Hepatocyte (in vitro differentiated cells): Measurements from ENCODE around the gene INTU. TPM values are rescaled to one million over a fixed set of nuclear protein-coding genes. Genes with fewer than 3 reads are reported as not detected.

ENCODE experiments used
- DNase-seq: peaks from one replicate; pipeline ENCODE4 v3.0.0-alpha.2; 2016; ENCODE audit warnings: low spot score
- H2AFZ ChIP-seq: fragments of 200-600 bp; sonication (generic); 2 replicates; pipeline ENCODE4 v1.6.0; 2016; ENCODE audit warnings: antibody characterized with exemption, mild to moderate bottlenecking
- H3K27ac ChIP-seq: fragments of 200-600 bp; sonication (generic); 2 replicates; pipeline ENCODE4 v1.5.1; 2016; ENCODE audit warnings: mild to moderate bottlenecking
- H3K27me3 ChIP-seq: fragments of 200-600 bp; sonication (generic); 2 replicates; pipeline ENCODE4 v1.6.1; 2016
- H3K36me3 ChIP-seq: fragments of 200-600 bp; sonication (generic); replicated peaks from 2 replicates; pipeline ENCODE4 v1.5.1; 2016; ENCODE audit warnings: low read depth; ENCODE audit not compliant: insufficient read depth
- H3K4me1 ChIP-seq: fragments of 200-600 bp; sonication (generic); 2 replicates; pipeline ENCODE4 v1.5.1; 2016; ENCODE audit warnings: mild to moderate bottlenecking, moderate library complexity; ENCODE audit not compliant: insufficient read depth
- H3K4me2 ChIP-seq: fragments of 200-600 bp; sonication (generic); 2 replicates; pipeline ENCODE4 v1.6.0; 2016
- H3K4me3 ChIP-seq: fragments of 200-600 bp; sonication (generic); 2 replicates; pipeline ENCODE4 v1.5.1; 2016; ENCODE audit warnings: mild to moderate bottlenecking
- H3K79me2 ChIP-seq: fragments of 200-600 bp; sonication (generic); 2 replicates; pipeline ENCODE4 v1.6.0; 2017; ENCODE audit warnings: mild to moderate bottlenecking
- H3K9me2 ChIP-seq: fragments of 200-600 bp; sonication (generic); replicated peaks from 2 replicates; pipeline ENCODE4 v1.6.0; 2017; ENCODE audit warnings: mild to moderate bottlenecking; ENCODE audit not compliant: insufficient read depth
- H3K9me3 ChIP-seq: fragments of 200-600 bp; sonication (generic); 2 replicates; pipeline ENCODE4 v1.5.1; 2016; ENCODE audit warnings: low read depth, mild to moderate bottlenecking
- H4K20me1 ChIP-seq: fragments of 200-600 bp; sonication (generic); 2 replicates; pipeline ENCODE4 v1.6.0; 2016; ENCODE audit warnings: mild to moderate bottlenecking; ENCODE audit not compliant: insufficient read depth, poor library complexity, severe bottlenecking
- EZH2 ChIP-seq: fragments of 200-600 bp; sonication (generic); IDR thresholded peaks from 2 replicates; pipeline ENCODE4 v1.6.1; 2016; ENCODE audit warnings: antibody characterized with exemption, mild to moderate bottlenecking, borderline replicate concordance
- EZH2phosphoT487 ChIP-seq: fragments of 200-600 bp; sonication (generic); IDR thresholded peaks from one replicate; pipeline ENCODE4 v1.6.1; 2018; ENCODE audit warnings: antibody characterized with exemption, mild to moderate bottlenecking, low read depth, moderate library complexity; ENCODE audit not compliant: unreplicated experiment, severe bottlenecking
- WGBS: methylation state at CpG from one replicate; pipeline ENCODE4 v1.1.6; 2016; ENCODE audit warnings: low lambda C conversion rate; ENCODE audit errors: missing lambda C conversion rate; 5-methylcytosine and 5-hydroxymethylcytosine counted together
- polyA plus RNA-seq: library from polyadenylated mRNA; unstranded; fragments of >200 nt; fragmentation: Nextera tagmentation; extraction: Ambion mirVana; gene quantifications from 2 replicates; pipeline ENCODE4 v1.2.1, GENCODE V29; 2016
- total RNA-seq: library from RNA; depleted of rRNA; stranded (reverse); fragments of >200 nt; gene quantifications from 2 replicates; pipeline ENCODE4 v1.2.3, GENCODE V29; 2014
- TF ChIP-seq, protein P1 (sequence below): fragments of 200-600 bp; sonication (generic); IDR thresholded peaks from 2 replicates; pipeline ENCODE4 v1.5.1; 2016; ENCODE audit warnings: antibody characterized with exemption, mild to moderate bottlenecking; ENCODE audit not compliant: poor library complexity

INTU gene
- total and polyA plus RNA-seq, 2 experiments from 2014 or later, result 2.3 to 9.2 TPM

DNA sequence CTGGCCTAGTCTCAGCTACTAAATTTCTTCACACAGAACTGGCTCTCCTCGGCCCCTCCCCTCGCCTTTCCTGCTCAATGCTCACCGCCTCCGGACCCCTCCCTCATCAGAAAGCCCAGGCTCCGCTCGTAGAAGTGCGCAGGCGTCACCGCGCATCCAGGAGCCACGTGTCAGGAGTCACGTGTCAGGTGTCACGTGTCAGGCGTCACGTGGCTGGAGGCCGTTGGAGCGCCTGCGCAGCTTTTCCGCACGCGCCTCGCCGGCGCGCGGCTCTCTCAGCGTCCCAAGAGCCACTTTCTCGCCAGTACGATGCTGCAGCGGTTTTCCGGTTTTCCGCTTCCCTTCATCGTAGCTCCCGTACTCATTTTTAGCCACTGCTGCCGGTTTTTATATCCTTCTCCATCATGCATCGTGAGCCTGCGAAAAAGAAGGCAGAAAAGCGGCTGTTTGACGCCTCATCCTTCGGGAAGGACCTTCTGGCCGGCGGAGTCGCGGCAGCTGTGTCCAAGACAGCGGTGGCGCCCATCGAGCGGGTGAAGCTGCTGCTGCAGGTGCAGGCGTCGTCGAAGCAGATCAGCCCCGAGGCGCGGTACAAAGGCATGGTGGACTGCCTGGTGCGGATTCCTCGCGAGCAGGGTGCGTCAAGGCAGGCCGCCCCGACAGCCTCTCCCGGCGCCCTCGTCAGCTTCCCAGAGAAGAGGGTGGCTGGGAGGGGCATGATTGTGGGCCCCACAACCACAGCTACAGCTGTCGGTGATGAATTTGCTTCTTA lies 97.6 kb downstream of the INTU start, which contains the start of gene SLC25A31:
Gene SLC25A31 (plus strand): TSS at position 259 of the 772 bp plus-strand sequence. CDS start 146 bp downstream, at position 405.
- H3K27me3 ChIP-seq, result no peaks in the 10 kb centered on the region
- no peaks in the 10 kb centered on the region for H3K9me3 ChIP-seq
- WGBS, result 97% methylated on average over 64 of the region's 64 CpGs
- no peaks in the 10 kb centered on the region for H4K20me1 ChIP-seq
- no peak within 1 kb of the TSS for H2AFZ ChIP-seq
- H3K36me3 ChIP-seq, result no peaks in the 10 kb centered on the region
- no peaks in the 10 kb centered on the region for H3K9me2 ChIP-seq
- H3K4me2 ChIP-seq, result no peak within 1 kb of the TSS
- no peak within 1 kb of the TSS for H3K4me3 ChIP-seq
- H3K4me1 ChIP-seq, result no peaks in the 10 kb centered on the region
- TF ChIP-seq EZH2phosphoT487 (no peak), EZH2 (no peak)
- TF ChIP-seq, protein P1, sequence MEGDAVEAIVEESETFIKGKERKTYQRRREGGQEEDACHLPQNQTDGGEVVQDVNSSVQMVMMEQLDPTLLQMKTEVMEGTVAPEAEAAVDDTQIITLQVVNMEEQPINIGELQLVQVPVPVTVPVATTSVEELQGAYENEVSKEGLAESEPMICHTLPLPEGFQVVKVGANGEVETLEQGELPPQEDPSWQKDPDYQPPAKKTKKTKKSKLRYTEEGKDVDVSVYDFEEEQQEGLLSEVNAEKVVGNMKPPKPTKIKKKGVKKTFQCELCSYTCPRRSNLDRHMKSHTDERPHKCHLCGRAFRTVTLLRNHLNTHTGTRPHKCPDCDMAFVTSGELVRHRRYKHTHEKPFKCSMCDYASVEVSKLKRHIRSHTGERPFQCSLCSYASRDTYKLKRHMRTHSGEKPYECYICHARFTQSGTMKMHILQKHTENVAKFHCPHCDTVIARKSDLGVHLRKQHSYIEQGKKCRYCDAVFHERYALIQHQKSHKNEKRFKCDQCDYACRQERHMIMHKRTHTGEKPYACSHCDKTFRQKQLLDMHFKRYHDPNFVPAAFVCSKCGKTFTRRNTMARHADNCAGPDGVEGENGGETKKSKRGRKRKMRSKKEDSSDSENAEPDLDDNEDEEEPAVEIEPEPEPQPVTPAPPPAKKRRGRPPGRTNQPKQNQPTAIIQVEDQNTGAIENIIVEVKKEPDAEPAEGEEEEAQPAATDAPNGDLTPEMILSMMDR, result no peak
- no peak within 1 kb of the TSS for H3K27ac ChIP-seq
- DNase-seq, result no peak
- H3K79me2 ChIP-seq, result no peaks in the 10 kb centered on the region

DNA sequence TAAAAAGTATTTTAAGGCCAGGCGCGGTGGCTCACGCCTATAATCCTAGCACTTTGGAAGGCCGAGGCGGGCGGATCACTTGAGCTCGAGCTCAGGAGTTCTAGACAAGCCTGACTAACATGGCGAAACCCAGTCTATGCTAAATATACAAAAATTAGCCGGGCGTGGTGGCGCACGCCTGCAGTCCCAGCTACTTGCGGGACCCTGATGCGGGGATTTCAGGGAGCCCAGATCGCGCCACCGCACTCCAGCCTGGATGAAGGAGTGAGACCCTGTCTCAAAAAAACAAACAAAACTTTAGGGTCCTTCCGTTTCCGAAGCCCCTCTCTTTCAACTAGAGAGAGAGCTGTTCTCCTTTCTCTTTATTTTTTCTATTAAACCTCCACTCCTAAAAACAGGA lies 98.6 kb downstream of the INTU start:
- Histone ChIP-seq H4K20me1 (no peaks in the 10 kb centered on the region), H2AFZ (no peak overlapping the region), H3K4me1 (no peaks in the 10 kb centered on the region), H3K4me2 (no peak overlapping the region), H3K27me3 (no peaks in the 10 kb centered on the region), H3K36me3 (no peaks in the 10 kb centered on the region), H3K9me2 (no peaks in the 10 kb centered on the region), H3K27ac (no peak overlapping the region), H3K79me2 (no peaks in the 10 kb centered on the region), H3K9me3 (no peaks in the 10 kb centered on the region), H3K4me3 (no peak overlapping the region)
- DNase-seq, result no peak
- WGBS, result 97% methylated on average over 19 of the region's 19 CpGs
- TF ChIP-seq EZH2phosphoT487, result no peak

DNA sequence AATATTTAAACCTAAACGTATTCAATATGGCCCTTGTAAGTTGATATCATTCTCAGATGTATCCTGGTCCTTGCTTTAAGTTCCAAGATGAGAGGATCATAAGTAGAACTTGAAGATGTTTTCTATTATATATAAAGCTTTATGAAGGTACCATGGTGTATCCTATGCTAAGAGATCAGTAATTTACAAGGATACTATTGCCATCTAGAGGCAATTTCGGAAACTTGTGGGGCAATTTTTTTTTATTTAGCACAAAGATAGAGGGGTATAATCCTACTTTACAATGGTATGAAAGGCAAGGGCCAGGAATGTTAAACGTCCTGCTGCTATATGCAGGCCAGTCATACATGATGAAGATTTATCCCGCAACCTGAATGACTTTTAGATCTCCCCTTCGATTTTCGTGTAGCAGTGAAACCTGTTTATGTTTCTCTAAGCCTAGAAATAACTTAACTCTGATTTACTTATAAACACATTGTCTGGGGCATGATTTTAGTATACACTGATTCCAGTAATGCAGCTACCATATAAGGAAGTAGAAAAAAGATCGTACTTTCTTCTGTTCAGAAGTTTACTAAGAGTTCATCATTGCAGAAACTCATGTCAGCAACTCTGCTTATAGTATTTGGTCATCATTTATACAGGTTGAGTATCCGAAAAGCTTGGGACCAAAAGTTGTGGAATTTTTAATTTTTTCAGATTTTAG lies 100.0 kb downstream of the INTU start:
- no peaks in the 10 kb centered on the region for H3K9me3 ChIP-seq
- no peaks in the 10 kb centered on the region for H3K9me2 ChIP-seq
- H3K4me1 ChIP-seq, result no peaks in the 10 kb centered on the region
- no peak overlapping the region for H3K27ac ChIP-seq
- TF ChIP-seq, protein P1, result peak; percentile 67
- no peak for TF ChIP-seq EZH2
- peak; percentile 32 for DNase-seq
- no peaks in the 10 kb centered on the region for H3K27me3 ChIP-seq
- no peaks in the 10 kb centered on the region for H4K20me1 ChIP-seq
- no peaks in the 10 kb centered on the region for H3K79me2 ChIP-seq
- no peak overlapping the region for H3K4me2 ChIP-seq
- H3K36me3 ChIP-seq, result no peaks in the 10 kb centered on the region
- WGBS, result 22% methylated on average over 8 of the region's 8 CpGs
- H3K4me3 ChIP-seq, result no peak overlapping the region
- no peak overlapping the region for H2AFZ ChIP-seq

DNA sequence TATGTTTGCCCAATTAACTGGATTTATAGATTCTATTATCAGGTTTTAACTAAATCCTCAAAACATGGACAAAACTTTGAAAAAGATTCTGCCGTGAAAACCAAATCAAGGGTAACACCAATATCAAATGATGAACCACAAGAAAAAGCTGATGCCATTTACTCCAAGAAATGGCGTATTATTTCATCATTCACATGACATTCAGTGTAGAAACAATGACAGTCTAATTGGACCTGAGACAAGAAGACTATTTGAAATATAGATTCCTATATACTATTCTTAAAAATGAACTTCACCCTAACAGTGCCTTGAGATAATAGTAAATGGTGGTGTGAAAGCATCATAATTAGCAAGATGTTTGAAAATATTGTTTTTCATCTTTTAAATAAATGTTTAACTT lies 102.2 kb downstream of the INTU start:
- TF ChIP-seq, protein P1, result no peak
- TF ChIP-seq EZH2phosphoT487, result no peak
- no peak for TF ChIP-seq EZH2
- H4K20me1 ChIP-seq, result no peaks in the 10 kb centered on the region
- H2AFZ ChIP-seq, result no peak overlapping the region
- H3K9me3 ChIP-seq, result no peaks in the 10 kb centered on the region
- DNase-seq, result no peak
- H3K4me1 ChIP-seq, result no peaks in the 10 kb centered on the region
- 94% methylated on average over 2 of the region's 2 CpGs for WGBS
- H3K79me2 ChIP-seq, result no peaks in the 10 kb centered on the region
- H3K4me3 ChIP-seq, result no peak overlapping the region
- H3K27me3 ChIP-seq, result no peaks in the 10 kb centered on the region
- H3K4me2 ChIP-seq, result no peak overlapping the region
- no peaks in the 10 kb centered on the region for H3K9me2 ChIP-seq
- H3K27ac ChIP-seq, result no peak overlapping the region
- H3K36me3 ChIP-seq, result no peaks in the 10 kb centered on the region
